Esophagus muscularis mucosa (tissue), 4 donors: Measurements from ENCODE around the gene ELP1. TPM values are rescaled to one million over a fixed set of nuclear protein-coding genes. Genes with fewer than 3 reads are reported as not detected.

ENCODE experiments used
- DNase-seq: peaks from one replicate; pipeline ENCODE4 v3.0.0-alpha.2; 2017; ENCODE audit errors: extremely low spot score
- H3K27ac ChIP-seq, 4 donors: fragments of 200-600 bp; sonication (generic); replicated peaks in 1 of 4; 1 replicate in 3 of 4; 2 replicates in 1 of 4; pipeline ENCODE4 v1.5.1; 2016 to 2019; ENCODE audit warnings: mild to moderate bottlenecking in 1 of 4
- H3K27me3 ChIP-seq, 4 donors: fragments of 200-600 bp; sonication (generic); one replicate each; pipeline versions ENCODE4 v1.5.1 to v1.6.0; 2016 to 2019
- H3K36me3 ChIP-seq, 4 donors: fragments of 200-600 bp; sonication (generic); one replicate each; pipeline ENCODE4 v1.5.1; 2016 to 2019
- H3K4me1 ChIP-seq, 4 donors: fragments of 200-600 bp; sonication (generic); one replicate each; pipeline ENCODE4 v1.5.1; 2016 to 2019
- H3K4me3 ChIP-seq, 4 donors: fragments of 200-600 bp; sonication (generic); 1 replicate in 2 of 4; 2 replicates in 2 of 4; pipeline ENCODE4 v1.5.1; 2016 to 2019; ENCODE audit warnings: mild to moderate bottlenecking in 4 of 4, moderate library complexity in 1 of 4
- H3K9me3 ChIP-seq, 4 donors: fragments of 200-600 bp; sonication (generic); 1 replicate in 3 of 4; 2 replicates in 1 of 4; pipeline ENCODE4 v1.5.1; 2016 to 2019
- CTCF ChIP-seq, 3 experiments: fragments of 200-600 bp in 2 of 3; fragments of 450-650 bp in 1 of 3; sonication (generic) in 2 of 3; IDR thresholded peaks; one replicate each; pipeline ENCODE4 v1.5.1; 2017 to 2019; ENCODE audit warnings: antibody characterized with exemption in 3 of 3, mild to moderate bottlenecking in 2 of 3, moderate library complexity in 1 of 3
- EP300 ChIP-seq: sonication (generic); formaldehyde crosslinking; IDR thresholded peaks from one replicate; pipeline ENCODE4 v1.6.1; 2017; ENCODE audit warnings: antibody characterized with exemption
- POLR2A ChIP-seq: fragments of 450-650 bp; IDR thresholded peaks from one replicate; pipeline ENCODE4 v1.6.1; 2017; ENCODE audit warnings: antibody characterized with exemption, moderate library complexity, mild to moderate bottlenecking, low read depth
- POLR2AphosphoS5 ChIP-seq, 2 donors: sonication (generic); formaldehyde crosslinking; IDR thresholded peaks; one replicate each; pipeline ENCODE4 v1.6.1; 2017; ENCODE audit warnings: antibody characterized with exemption in 2 of 2
- WGBS: methylation state at CpG from one replicate; pipeline ENCODE4 v1.1.5; 2018; 5-methylcytosine and 5-hydroxymethylcytosine counted together
- intact Hi-C: fragments of 100-400 bp; cut with DNase I; formaldehyde crosslinking; loops from one replicate; pipeline ENCODE4 v1.15.1; 2023
- total RNA-seq, 4 donors: library from RNA; depleted of rRNA; stranded (reverse); fragments of >200 nt; gene quantifications; one replicate each; pipeline versions ENCODE4 v1.1.0 to v1.2.1, GENCODE V29; 2016

ELP1 gene
- total RNA-seq, 4 donors from 2014 or later: 14.1 to 16.2 (median 14.5) TPM

- intact Hi-C loops: no loop called here
- H3K27me3 ChIP-seq: no peaks in the 10 kb centered on the region
- whole genome bisulfite sequencing: 88% methylated on average over 3 of the region's 3 CpGs
- H3K36me3 ChIP-seq: no peaks in the 10 kb centered on the region
- TF ChIP-seq POLR2AphosphoS5 (IDR thresholded peaks at IDR 0.05) (no peak), CTCF (IDR thresholded peaks at IDR 0.05) (no peak), EP300 (no peak), POLR2A (no peak)
- no peak overlapping the region for H3K4me3 ChIP-seq
- DNase-seq: no peak
- H3K4me1 ChIP-seq: no peaks in the 10 kb centered on the region
- no peak overlapping the region for H3K27ac ChIP-seq
- H3K9me3 ChIP-seq: no peaks in the 10 kb centered on the region
Measured at GRCh38 chr9:108859459-108860114, 74.3 kb downstream of the ELP1 start.

GRCh38 chr9:108857572-108857971 is 76.4 kb downstream of the ELP1 start:
- intact Hi-C loops: no loop called here
- peaks cover 0 to 4% (median 0%) of the 10 kb centered on the region in 4 donors for H3K27me3 ChIP-seq
- H3K36me3 ChIP-seq: no peaks in the 10 kb centered on the region
- H3K4me3 ChIP-seq: no peak overlapping the region
- 75% methylated on average over 6 of the region's 6 CpGs for WGBS
- H3K4me1 ChIP-seq: no peaks in the 10 kb centered on the region
- DNase-seq: no peak
- no peaks in the 10 kb centered on the region for H3K9me3 ChIP-seq
- H3K27ac ChIP-seq: no peak overlapping the region
- TF ChIP-seq CTCF (IDR thresholded peaks at IDR 0.05) (no peak), POLR2AphosphoS5 (IDR thresholded peaks at IDR 0.05) (no peak), POLR2A (no peak), EP300 (no peak)

DNA sequence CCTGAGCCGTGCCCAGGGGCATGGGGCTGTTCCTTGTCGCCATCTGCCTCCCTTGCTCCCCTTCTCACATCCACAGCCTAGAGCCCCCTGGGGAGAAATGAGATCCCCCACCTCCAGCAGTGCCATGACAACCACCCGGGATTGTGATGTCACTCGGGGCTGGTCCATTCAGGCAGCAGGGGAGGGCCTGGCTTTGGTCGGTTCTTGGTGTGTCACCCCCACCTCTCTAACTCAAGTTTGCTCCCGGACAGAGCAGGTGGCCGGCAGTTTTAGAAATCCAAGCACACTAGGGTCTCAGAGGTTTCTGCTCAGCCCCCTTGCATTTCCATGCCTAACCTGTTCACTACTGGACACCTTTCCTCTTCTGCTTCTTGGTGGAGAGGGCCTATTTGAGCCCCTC is 78.0 kb downstream of the ELP1 start, which contains the start of gene ACTL7B:
Gene ACTL7B, minus strand, starts transcription at position 99 of the 400 bp plus-strand sequence. Its CDS starts 56 bp downstream, at position 43.
- DNase-seq: no peak
- WGBS: 93% methylated on average over 2 of the region's 7 CpGs
- TF ChIP-seq POLR2A (no peak), POLR2AphosphoS5 (IDR thresholded peaks at IDR 0.05) (no peak), CTCF (IDR thresholded peaks at IDR 0.05) (no peak), EP300 (no peak)
- no peaks in the 10 kb centered on the region for H3K9me3 ChIP-seq
- peaks cover 0 to 4% (median 0%) of the 10 kb centered on the region in 4 donors for H3K27me3 ChIP-seq
- intact Hi-C loops: no loop called here
- H3K36me3 ChIP-seq: no peaks in the 10 kb centered on the region
- no peak within 1 kb of the TSS for H3K4me3 ChIP-seq
- H3K4me1 ChIP-seq: no peaks in the 10 kb centered on the region
- H3K27ac ChIP-seq: no peak within 1 kb of the TSS

DNA sequence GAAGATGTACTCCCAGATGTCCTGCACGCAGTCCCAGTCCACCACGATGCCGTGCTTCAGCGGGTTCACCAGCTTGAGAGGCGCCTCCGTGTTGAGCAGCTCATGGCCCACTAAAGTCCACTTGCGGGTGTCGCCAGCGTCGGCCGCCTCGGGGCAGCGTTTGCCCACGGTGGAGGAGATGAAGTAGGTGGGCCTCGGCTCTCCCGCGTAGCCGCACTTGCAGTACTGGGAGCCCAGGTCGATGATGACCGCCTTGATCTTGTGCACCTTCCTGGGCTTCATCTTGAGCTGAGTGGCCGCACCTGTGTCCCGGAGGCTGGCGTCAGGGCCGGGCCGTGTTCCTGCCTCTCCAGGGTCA is 78.4 kb downstream of the ELP1 start:
- TF ChIP-seq POLR2AphosphoS5 (IDR thresholded peaks at IDR 0.05) (no peak), POLR2A (no peak), EP300 (no peak), CTCF (IDR thresholded peaks at IDR 0.05) (no peak)

More for the DNA sequence above, 78.4 kb downstream of the ELP1 start:
- H3K27me3 ChIP-seq: peaks cover 0 to 4% (median 0%) of the 10 kb centered on the region in 4 donors
- DNase-seq: no peak
- WGBS: 92% methylated on average over 20 of the region's 25 CpGs
- no peak overlapping the region for H3K27ac ChIP-seq
- no peaks in the 10 kb centered on the region for H3K36me3 ChIP-seq
- no peaks in the 10 kb centered on the region for H3K9me3 ChIP-seq
- no peaks in the 10 kb centered on the region for H3K4me1 ChIP-seq
- H3K4me3 ChIP-seq: no peak overlapping the region
- intact Hi-C loops: no loop called here
